KMS-11 (cell line): Measurements from ENCODE around the gene SEC23IP.
"Not testable (repeated sequence)": the region's sequence is repeated elsewhere in the genome, so short reads cannot be mapped to it uniquely, and the experiment has no call there.

Experiments used
- H2AFZ ChIP-seq: fragments of 200-600 bp; sonication (generic); 2 replicates; pipeline ENCODE4 v1.6.1; 2016; ENCODE audit warnings: antibody characterized with exemption, mixed run types, low read depth
- H3K27ac ChIP-seq: fragments of 200-600 bp; sonication (generic); 2 replicates; pipeline ENCODE4 v1.6.1; 2016; ENCODE audit warnings: mild to moderate bottlenecking, mixed run types
- H3K27me3 ChIP-seq: fragments of 200-600 bp; sonication (generic); 2 replicates; pipeline ENCODE4 v1.6.1; 2017; ENCODE audit warnings: mild to moderate bottlenecking, low read depth, mixed run types, moderate library complexity; ENCODE audit not compliant: insufficient read depth
- H3K36me3 ChIP-seq: fragments of 200-600 bp; sonication (generic); 2 replicates; pipeline ENCODE4 v1.6.1; 2017; ENCODE audit warnings: mild to moderate bottlenecking, mixed run types; ENCODE audit not compliant: insufficient read depth
- H3K4me1 ChIP-seq: fragments of 200-600 bp; sonication (generic); 2 replicates; pipeline ENCODE4 v1.6.1; 2016; ENCODE audit warnings: mild to moderate bottlenecking, low read depth, mixed run types; ENCODE audit not compliant: poor library complexity, severe bottlenecking
- H3K4me2 ChIP-seq: fragments of 200-600 bp; sonication (generic); 2 replicates; pipeline ENCODE4 v1.7.0; 2016; ENCODE audit warnings: mild to moderate bottlenecking, mixed run types
- H3K4me3 ChIP-seq: fragments of 200-600 bp; sonication (generic); IDR thresholded peaks from 2 replicates; pipeline ENCODE4 v1.6.1; 2017; ENCODE audit warnings: low read depth, low read length, mixed read lengths; ENCODE audit not compliant: insufficient read depth
- H3K79me2 ChIP-seq: fragments of 200-600 bp; sonication (generic); 2 replicates; pipeline ENCODE4 v1.6.1; 2016; ENCODE audit warnings: low read depth, mixed run types; ENCODE audit not compliant: insufficient read depth
- H3K9ac ChIP-seq: fragments of 200-600 bp; sonication (generic); 2 replicates; pipeline ENCODE4 v1.6.1; 2016; ENCODE audit warnings: mild to moderate bottlenecking, mixed run types
- H4K20me1 ChIP-seq: fragments of 200-600 bp; sonication (generic); 2 replicates; pipeline ENCODE4 v1.6.1; 2016; ENCODE audit warnings: mild to moderate bottlenecking, mixed run types; ENCODE audit not compliant: insufficient read depth
- CTCF ChIP-seq: fragments of 200-600 bp; sonication (generic); conservative IDR thresholded peaks from 2 replicates; pipeline ENCODE4 v1.6.1; 2017; ENCODE audit warnings: low read depth, mild to moderate bottlenecking, antibody characterized with exemption, low read length, moderate library complexity, mixed read lengths

SEC23IP gene

GRCh38 chr10:119865699-119866240 is 26.8 kb upstream of the SEC23IP start:
- Histone ChIP-seq H3K36me3 (no peaks in the 10 kb centered on the region), H3K4me1 (peaks cover 58% of the 10 kb centered on the region), H3K9ac (no peak overlapping the region), H3K79me2 (peaks cover 99% of the 10 kb centered on the region), H2AFZ (no peak overlapping the region), H3K4me2 (no peak overlapping the region), H3K27ac (no peak overlapping the region), H4K20me1 (peaks cover 53% of the 10 kb centered on the region), H3K4me3 (no peak overlapping the region), H3K27me3 (no peaks in the 10 kb centered on the region)
- TF ChIP-seq CTCF, result no peak

- H4K20me1 ChIP-seq, result peaks cover 62% of the 10 kb centered on the region
- H3K27me3 ChIP-seq, result no peaks in the 10 kb centered on the region
- no peak overlapping the region for H2AFZ ChIP-seq
- no peak overlapping the region for H3K4me2 ChIP-seq
- no peak for TF ChIP-seq CTCF
- no peak overlapping the region for H3K9ac ChIP-seq
- peaks cover 98% of the 10 kb centered on the region for H3K79me2 ChIP-seq
- no peak overlapping the region for H3K27ac ChIP-seq
- H3K4me3 ChIP-seq, result no peak overlapping the region
- no peaks in the 10 kb centered on the region for H3K36me3 ChIP-seq
- peaks cover 47% of the 10 kb centered on the region for H3K4me1 ChIP-seq
These were observed 25.2 kb upstream of the SEC23IP start for GRCh38 chr10:119867317-119867716.

GRCh38 chr10:119869398-119869797 is 23.1 kb upstream of the SEC23IP start:
- not testable (repeated sequence) for H3K36me3 ChIP-seq, H3K4me3 ChIP-seq, H2AFZ ChIP-seq, H3K9ac ChIP-seq, H3K27ac ChIP-seq, H3K27me3 ChIP-seq
- peaks cover 42% of the 10 kb centered on the region for H3K4me1 ChIP-seq
- H3K79me2 ChIP-seq, result peaks cover 78% of the 10 kb centered on the region
- H3K4me2 ChIP-seq, result peak overlapping the region; percentile 38; the same call in 1 of the 2 replicates
- H4K20me1 ChIP-seq, result peaks cover 56% of the 10 kb centered on the region

GRCh38 chr10:119871881-119872609 is 20.5 kb upstream of the SEC23IP start:
- Histone ChIP-seq H3K4me3 (no peak overlapping the region), H3K4me1 (peaks cover 38% of the 10 kb centered on the region), H4K20me1 (peaks cover 42% of the 10 kb centered on the region), H3K79me2 (peaks cover 52% of the 10 kb centered on the region), H3K4me2 (peak overlapping the region; percentile 97), H3K9ac (peak overlapping the region; percentile 82), H3K36me3 (no peaks in the 10 kb centered on the region), H3K27ac (peak overlapping the region; percentile 89), H2AFZ (peak overlapping the region; percentile 42), H3K27me3 (no peaks in the 10 kb centered on the region)
- no peak for TF ChIP-seq CTCF

- H3K79me2 ChIP-seq, result peaks cover 47% of the 10 kb centered on the region
- no peaks in the 10 kb centered on the region for H3K36me3 ChIP-seq
- peaks cover 38% of the 10 kb centered on the region for H3K4me1 ChIP-seq
- peak within 1 kb of the TSS; percentile 98 for H3K4me2 ChIP-seq
- H3K9ac ChIP-seq, result peak within 1 kb of the TSS; percentile 82
- H3K27ac ChIP-seq, result peak within 1 kb of the TSS; percentile 89
- peak within 1 kb of the TSS; percentile 89 for H2AFZ ChIP-seq
- H3K27me3 ChIP-seq, result no peaks in the 10 kb centered on the region
- H3K4me3 ChIP-seq, result no peak within 1 kb of the TSS
- TF ChIP-seq CTCF, result no peak
- H4K20me1 ChIP-seq, result peaks cover 39% of the 10 kb centered on the region
These were observed 20.0 kb upstream of the SEC23IP start, which contains the start of gene MCMBP for GRCh38 chr10:119872610-119872859. Gene MCMBP (minus strand): TSS chr10:119872843. CDS start chr10:119872584, 259 bp downstream.
